Measurements from ENCODE around the gene SCN5A. TPM values are rescaled to one million over a fixed set of nuclear protein-coding genes. Genes with fewer than 3 reads are reported as not detected.

Gene SCN5A
- total and polyA plus RNA-seq, 2 of the 13 experiments (the other 11 are each of a cell fraction or from before 2014, with no cell fraction given): 0.22 TPM; not detected in 1

GRCh38 chr3:38595393-38595792 is 54.1 kb downstream of the SCN5A start:
- no peak overlapping the region for H2AFZ ChIP-seq (ENCODE audit: low read length)
- H3K4me2 ChIP-seq (ENCODE audit: low read depth, low read length): no peak overlapping the region
- H3K79me2 ChIP-seq (ENCODE audit: insufficient read depth, low read length): no peaks in the 10 kb centered on the region
- peaks cover 0 to 12% of the 10 kb centered on the region in 2 experiments; a peak in 2 of 5 replicates for H3K27me3 ChIP-seq (ENCODE audit: control insufficient read depth in 1 of 2, insufficient read depth in 2 of 2, low read length in 2 of 2)
- 6% methylated on average over 6 of the region's 6 CpGs for WGBS (ENCODE audit: low lambda C conversion rate)
- peak; percentile 6 for DNase-seq (ENCODE audit: low spot score)
- TF ChIP-seq TAF1 (CRISPR knock-in tag; IDR thresholded peaks at IDR 0.05) (no peak), KIAA2018 (CRISPR knock-in tag; IDR thresholded peaks at IDR 0.05; ENCODE audit: borderline replicate concordance) (no peak)
- TF ChIP-seq, protein P1, sequence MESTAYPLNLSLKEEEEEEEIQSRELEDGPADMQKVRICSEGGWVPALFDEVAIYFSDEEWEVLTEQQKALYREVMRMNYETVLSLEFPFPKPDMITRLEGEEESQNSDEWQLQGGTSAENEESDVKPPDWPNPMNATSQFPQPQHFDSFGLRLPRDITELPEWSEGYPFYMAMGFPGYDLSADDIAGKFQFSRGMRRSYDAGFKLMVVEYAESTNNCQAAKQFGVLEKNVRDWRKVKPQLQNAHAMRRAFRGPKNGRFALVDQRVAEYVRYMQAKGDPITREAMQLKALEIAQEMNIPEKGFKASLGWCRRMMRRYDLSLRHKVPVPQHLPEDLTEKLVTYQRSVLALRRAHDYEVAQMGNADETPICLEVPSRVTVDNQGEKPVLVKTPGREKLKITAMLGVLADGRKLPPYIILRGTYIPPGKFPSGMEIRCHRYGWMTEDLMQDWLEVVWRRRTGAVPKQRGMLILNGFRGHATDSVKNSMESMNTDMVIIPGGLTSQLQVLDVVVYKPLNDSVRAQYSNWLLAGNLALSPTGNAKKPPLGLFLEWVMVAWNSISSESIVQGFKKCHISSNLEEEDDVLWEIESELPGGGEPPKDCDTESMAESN (CRISPR knock-in tag; conservative IDR thresholded peaks at IDR 0.05): no peak
- no peaks in the 10 kb centered on the region for H4K20me1 ChIP-seq (ENCODE audit: insufficient read depth, low read length)
- POLR2A ChIA-PET: no interaction called here
- intact Hi-C loops (cut with micrococcal nuclease; ENCODE audit: unreplicated experiment) (no loop called here), in situ Hi-C loops (cut with HindIII; ENCODE audit: extremely low pct_ligation_motif_present, low pct_unique_long_range_greater_than_20kb) (no loop called here)
- no peak for ATAC-seq
- no peak overlapping the region; the same call in 1 of the 2 replicates for H3K9ac ChIP-seq (ENCODE audit: insufficient read depth, low read depth, low read length)
- H3K4me1 ChIP-seq (ENCODE audit: insufficient read depth, low read length): no peaks in the 10 kb centered on the region
- H3K9me3 ChIP-seq (ENCODE audit: low read length): no peaks in the 10 kb centered on the region
- FAIRE-seq: no peak
- CTCF ChIA-PET (ENCODE audit: low intra/inter-chr PET ratio, low total read pairs): no interaction called here
- no peak overlapping the region for H3K27ac ChIP-seq (ENCODE audit: extremely low read length, insufficient read depth, low read length)
- BruUV-seq (replicated peaks): no TSS peak
- no peak overlapping the region for H3K4me3 ChIP-seq (replicated peaks in 1 of 3; ENCODE audit: insufficient read depth in 1 of 3, low read depth in 2 of 3, low read length in 3 of 3)
- H3K36me3 ChIP-seq (replicated peaks in 1 of 2; ENCODE audit: control insufficient read depth in 1 of 2, insufficient read depth in 2 of 2, low read length in 2 of 2): no peaks in the 10 kb centered on the region
